Mesenchymal stem cell (in vitro differentiated cells and primary cell): ENCODE data around the gene FANCE.
A peak's percentile ranks its signal among the peaks of the same experiment; 100 is the strongest.

Experiments
- DNase-seq: peaks from one replicate; pipeline ENCODE4 v3.0.0-alpha.2; 2013
- H2AFZ ChIP-seq: one replicate; pipeline ENCODE4 v1.6.1; 2013; ENCODE audit warnings: low read depth, mild to moderate bottlenecking, control low read depth, inconsistent platforms, low read length, moderate library complexity
- H2AK5ac ChIP-seq: 2 replicates; pipeline ENCODE4 v1.6.1; 2013; ENCODE audit warnings: low read length, moderate library complexity, mild to moderate bottlenecking, inconsistent platforms; ENCODE audit not compliant: severe bottlenecking
- H2BK120ac ChIP-seq: one replicate; pipeline ENCODE4 v1.6.1; 2013; ENCODE audit warnings: low read depth, mild to moderate bottlenecking, inconsistent platforms, low read length, moderate library complexity
- H2BK12ac ChIP-seq, 2 experiments: one replicate each; pipeline ENCODE4 v1.6.1; 2013; ENCODE audit warnings: inconsistent platforms in 2 of 2, low read length in 2 of 2, mild to moderate bottlenecking in 2 of 2, moderate library complexity in 2 of 2, control low read depth in 1 of 2
- H2BK15ac ChIP-seq: one replicate; pipeline ENCODE4 v1.6.1; 2013; ENCODE audit warnings: mild to moderate bottlenecking, low read depth, inconsistent platforms; ENCODE audit not compliant: poor library complexity, severe bottlenecking
- H2BK5ac ChIP-seq: 2 replicates; pipeline ENCODE4 v1.6.1; 2013; ENCODE audit warnings: low read depth, mild to moderate bottlenecking, low read length, control low read depth, inconsistent platforms; ENCODE audit not compliant: poor library complexity, severe bottlenecking
- H3K14ac ChIP-seq, 2 experiments: one replicate each; pipeline ENCODE4 v1.6.1; 2013; ENCODE audit warnings: inconsistent platforms in 2 of 2, low read length in 2 of 2, control low read depth in 1 of 2, mild to moderate bottlenecking in 1 of 2, moderate library complexity in 1 of 2
- H3K18ac ChIP-seq, 2 experiments: one replicate each; pipeline ENCODE4 v1.6.1; 2013; ENCODE audit warnings: inconsistent platforms in 2 of 2, low read length in 2 of 2, control low read depth in 1 of 2, low read depth in 1 of 2, mild to moderate bottlenecking in 1 of 2
- H3K23ac ChIP-seq, 2 experiments: one replicate each; pipeline ENCODE4 v1.6.1; 2013; ENCODE audit warnings: inconsistent platforms in 2 of 2, low read length in 2 of 2, mild to moderate bottlenecking in 2 of 2, moderate library complexity in 2 of 2, control low read depth in 1 of 2
- H3K27ac ChIP-seq: 2 replicates; pipeline ENCODE4 v1.5.1; 2013; ENCODE audit warnings: mild to moderate bottlenecking, moderate library complexity, low read length, control low read depth, inconsistent platforms; ENCODE audit not compliant: poor library complexity, severe bottlenecking
- H3K27me3 ChIP-seq, 2 experiments: 2 replicates each; pipeline versions ENCODE4 v1.6.1 to v1.7.0; 2013; ENCODE audit warnings: low read length in 2 of 2, mild to moderate bottlenecking in 2 of 2, moderate library complexity in 2 of 2, control low read depth in 1 of 2, inconsistent platforms in 1 of 2; ENCODE audit not compliant: control insufficient read depth in 1 of 2, insufficient read depth in 1 of 2
- H3K36me3 ChIP-seq, 2 experiments: 2 replicates each; pipeline versions ENCODE4 v1.6.1 to v1.7.0; 2013; ENCODE audit warnings: low read length in 2 of 2, control low read depth in 1 of 2, inconsistent platforms in 1 of 2, low read depth in 1 of 2, mild to moderate bottlenecking in 1 of 2; ENCODE audit not compliant: insufficient read depth in 2 of 2, control insufficient read depth in 1 of 2
- H3K4ac ChIP-seq, 2 experiments: one replicate each; pipeline ENCODE4 v1.6.1; 2013; ENCODE audit warnings: inconsistent platforms in 2 of 2, low read length in 2 of 2, mild to moderate bottlenecking in 2 of 2, moderate library complexity in 2 of 2, control low read depth in 1 of 2, low read depth in 1 of 2
- H3K4me1 ChIP-seq: 2 replicates; pipeline ENCODE4 v1.6.1; 2013; ENCODE audit warnings: low read depth, low read length, control low read depth; ENCODE audit not compliant: control insufficient read depth, insufficient read depth
- H3K4me2 ChIP-seq: 2 replicates; pipeline ENCODE4 v1.6.1; 2013; ENCODE audit warnings: low read length, mild to moderate bottlenecking, inconsistent platforms; ENCODE audit not compliant: poor library complexity, severe bottlenecking
- H3K4me3 ChIP-seq, 2 experiments: 2 replicates each; pipeline versions ENCODE4 v1.5.1 to v1.7.0; 2013; ENCODE audit warnings: low read length in 2 of 2, mild to moderate bottlenecking in 2 of 2, control low read depth in 1 of 2, low read depth in 1 of 2; ENCODE audit not compliant: insufficient read depth in 1 of 2
- H3K79me1 ChIP-seq: replicated peaks from 2 replicates; pipeline ENCODE4 v1.6.1; 2013; ENCODE audit warnings: mild to moderate bottlenecking, control low read depth, low read length, inconsistent platforms; ENCODE audit not compliant: poor library complexity, severe bottlenecking
- H3K9ac ChIP-seq: 2 replicates; pipeline ENCODE4 v1.7.0; 2013; ENCODE audit warnings: mild to moderate bottlenecking, low read length, moderate library complexity
- H3K9me3 ChIP-seq: 2 replicates; pipeline ENCODE4 v1.7.0; 2013; ENCODE audit warnings: mild to moderate bottlenecking, low read length; ENCODE audit not compliant: control insufficient read depth
- H4K8ac ChIP-seq: one replicate; pipeline ENCODE4 v1.6.1; 2013; ENCODE audit warnings: inconsistent platforms, mild to moderate bottlenecking, low read length, moderate library complexity
- H4K91ac ChIP-seq: one replicate; pipeline ENCODE4 v1.6.1; 2013; ENCODE audit warnings: mild to moderate bottlenecking, low read length, inconsistent platforms
- WGBS: methylation state at CpG from one replicate; pipeline ENCODE4 v1.1.7; 2013; ENCODE audit warnings: mixed read lengths; 5-methylcytosine and 5-hydroxymethylcytosine counted together

FANCE gene

GRCh38 chr6:35468181-35468979 is 16.2 kb downstream of the FANCE start, which contains the start of gene RPL10A:
Gene RPL10A (plus strand): TSS chr6:35468401. CDS start chr6:35468435, 34 bp downstream.
- H3K27ac ChIP-seq = peak within 1 kb of the TSS; percentile 90
- H2AK5ac ChIP-seq = peak within 1 kb of the TSS; percentile 86
- H3K14ac ChIP-seq = peak within 1 kb of the TSS; percentile 47 to 91
- peak within 1 kb of the TSS; percentile 39 for H2BK15ac ChIP-seq
- no peaks in the 10 kb centered on the region for H3K27me3 ChIP-seq
- H2BK120ac ChIP-seq = no peak within 1 kb of the TSS
- H3K4me2 ChIP-seq = peak within 1 kb of the TSS; percentile 78
- H3K4ac ChIP-seq = peak within 1 kb of the TSS; percentile 80 to 84
- H3K36me3 ChIP-seq = peaks cover 36 to 44% of the 10 kb centered on the region in 2 experiments
- peak within 1 kb of the TSS; percentile 63 to 69 for H2BK12ac ChIP-seq
- peaks cover 16% of the 10 kb centered on the region for H3K4me1 ChIP-seq
- peak within 1 kb of the TSS; percentile 54 for H2BK5ac ChIP-seq
- under 1% methylated on average over 86 of the region's 86 CpGs for WGBS
- peak within 1 kb of the TSS; percentile 79 to 86 for H3K4me3 ChIP-seq
- peak within 1 kb of the TSS; percentile 82 to 92 for H3K18ac ChIP-seq
- peak within 1 kb of the TSS; percentile 98 for H4K8ac ChIP-seq
- H2AFZ ChIP-seq = peak within 1 kb of the TSS; percentile 90
- peak within 1 kb of the TSS; percentile 84 for H4K91ac ChIP-seq
- no peaks in the 10 kb centered on the region for H3K9me3 ChIP-seq
- no peaks in the 10 kb centered on the region for H3K79me1 ChIP-seq
- DNase-seq = peak; percentile 97
- peak within 1 kb of the TSS; percentile 96 for H3K9ac ChIP-seq
- peak within 1 kb of the TSS in 1 of 2 experiments; percentile 66 for H3K23ac ChIP-seq

- Histone ChIP-seq H2BK12ac (peak overlapping the region in 1 of 2 experiments; percentile 69), H3K27me3 (no peaks in the 10 kb centered on the region), H3K27ac (peak overlapping the region; percentile 90), H2BK15ac (no peak overlapping the region), H3K4ac (peak overlapping the region in 1 of 2 experiments; percentile 80), H2AFZ (no peak overlapping the region), H3K9me3 (no peaks in the 10 kb centered on the region), H3K4me3 (peak overlapping the region; percentile 79 to 86), H3K79me1 (no peaks in the 10 kb centered on the region), H3K18ac (peak overlapping the region; percentile 50 to 92), H2BK5ac (peak overlapping the region; percentile 49), H2AK5ac (no peak overlapping the region), H4K91ac (peak overlapping the region; percentile 84), H3K9ac (peak overlapping the region; percentile 96), H3K14ac (peak overlapping the region in 1 of 2 experiments; percentile 91), H3K4me1 (peaks cover 19% of the 10 kb centered on the region), H3K36me3 (peaks cover 42 to 52% of the 10 kb centered on the region in 2 experiments), H4K8ac (no peak overlapping the region), H3K23ac (peak overlapping the region in 1 of 2 experiments; percentile 66), H2BK120ac (no peak overlapping the region), H3K4me2 (peak overlapping the region; percentile 70)
- WGBS = under 1% methylated on average over 37 of the region's 37 CpGs
- no peak for DNase-seq
Observed at GRCh38 chr6:35468980-35469750, 17.0 kb downstream of the FANCE start.

DNA sequence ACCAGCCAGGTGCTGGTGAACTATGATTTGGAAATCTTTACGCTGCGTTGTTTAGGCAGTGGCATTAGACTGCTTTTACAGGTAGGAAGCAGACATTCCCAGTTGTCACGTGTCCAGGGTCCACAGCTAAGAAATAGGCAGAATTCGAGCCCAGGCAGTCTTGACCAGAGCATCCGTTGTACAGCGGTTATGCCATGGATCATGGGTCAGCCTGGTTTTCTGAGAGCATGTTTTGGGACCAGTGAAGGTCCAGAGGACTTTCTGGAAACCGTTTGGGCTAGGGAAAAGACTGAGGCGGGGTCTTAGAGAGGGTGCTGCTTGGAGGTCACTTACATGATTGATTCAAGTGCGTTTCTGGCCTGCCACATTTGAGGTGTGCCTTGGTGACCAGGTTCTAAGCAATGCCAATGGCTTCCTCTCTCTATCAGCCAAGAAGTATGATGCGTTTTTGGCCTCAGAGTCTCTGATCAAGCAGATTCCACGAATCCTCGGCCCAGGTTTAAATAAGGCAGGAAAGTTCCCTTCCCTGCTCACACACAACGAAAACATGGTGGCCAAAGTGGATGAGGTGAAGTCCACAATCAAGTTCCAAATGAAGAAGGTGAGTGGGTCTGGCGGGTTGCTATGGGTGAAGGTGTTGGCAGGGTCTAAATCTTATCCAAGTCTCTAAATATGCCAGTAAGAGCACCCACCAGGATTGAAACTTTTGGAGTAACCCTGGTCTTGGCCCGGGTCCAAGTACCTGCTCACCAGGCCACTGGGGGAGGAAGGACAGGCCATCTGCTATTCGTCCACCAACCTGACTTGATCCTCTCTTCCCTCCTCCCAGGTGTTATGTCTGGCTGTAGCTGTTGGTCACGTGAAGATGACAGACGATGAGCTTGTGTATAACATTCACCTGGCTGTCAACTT is 17.9 kb downstream of the FANCE start:
- Histone ChIP-seq H3K4ac (no peak overlapping the region), H3K18ac (peak overlapping the region in 1 of 2 experiments; percentile 23), H3K4me2 (peak overlapping the region; percentile 70), H2BK12ac (no peak overlapping the region), H3K27me3 (no peaks in the 10 kb centered on the region), H2AFZ (no peak overlapping the region), H3K79me1 (peaks cover 3% of the 10 kb centered on the region), H3K4me3 (peak overlapping the region; percentile 79 to 86), H3K23ac (no peak overlapping the region), H3K14ac (no peak overlapping the region), H2BK120ac (no peak overlapping the region), H4K8ac (no peak overlapping the region), H4K91ac (no peak overlapping the region), H2AK5ac (no peak overlapping the region), H3K9me3 (no peaks in the 10 kb centered on the region), H2BK5ac (no peak overlapping the region), H2BK15ac (no peak overlapping the region), H3K4me1 (peaks cover 19% of the 10 kb centered on the region), H3K9ac (peak overlapping the region; percentile 96), H3K36me3 (peaks cover 50 to 61% of the 10 kb centered on the region in 2 experiments), H3K27ac (peak overlapping the region; percentile 90)
- 17% methylated on average over 15 of the region's 18 CpGs for WGBS
- no peak for DNase-seq
